HL-60 (cell line): ENCODE measurements around the gene PITPNB.

Source experiments
- DNase-seq, 2 experiments: peaks; one replicate each; pipeline ENCODE4 v3.0.0-alpha.2; 2010 to 2020; ENCODE audit warnings: low read depth in 1 of 2, low spot score in 1 of 2
- H3K27ac ChIP-seq: fragments of 250-450 bp; sonication (Bioruptor Pico); replicated peaks from 2 replicates; pipeline ENCODE4 v1.5.1; 2020; ENCODE audit warnings: mild to moderate bottlenecking, moderate library complexity
- H3K27me3 ChIP-seq: fragments of 250-450 bp; sonication (Bioruptor Pico); 2 replicates; pipeline ENCODE4 v1.5.1; 2021; ENCODE audit warnings: mild to moderate bottlenecking, moderate library complexity; ENCODE audit not compliant: insufficient read depth, poor library complexity, severe bottlenecking
- H3K4me3 ChIP-seq: replicated peaks from 2 replicates; pipeline ENCODE4 v1.5.1; 2011; ENCODE audit warnings: mild to moderate bottlenecking, control low read depth, low read length; ENCODE audit not compliant: insufficient read depth
- CTCF ChIP-seq: IDR thresholded peaks from one replicate; pipeline ENCODE4 v1.5.1; 2011; ENCODE audit warnings: low read length, control low read depth, inconsistent platforms; ENCODE audit not compliant: insufficient read depth
- GABPA ChIP-seq: IDR thresholded peaks from 2 replicates; pipeline ENCODE4 v1.6.1; 2012; ENCODE audit warnings: low read depth
- POLR2AphosphoS5 ChIP-seq: IDR thresholded peaks from 2 replicates; pipeline ENCODE4 v1.6.1; 2012; ENCODE audit warnings: low read depth
- SPI1 ChIP-seq: IDR thresholded peaks from 2 replicates; pipeline ENCODE4 v1.6.1; 2012; ENCODE audit warnings: low read depth, mild to moderate bottlenecking, borderline replicate concordance
- TF ChIP-seq, protein P1 (sequence below): IDR thresholded peaks from 2 replicates; pipeline ENCODE4 v1.6.1; 2012; ENCODE audit warnings: low read depth; ENCODE audit not compliant: insufficient replicate concordance

PITPNB gene

DNA sequence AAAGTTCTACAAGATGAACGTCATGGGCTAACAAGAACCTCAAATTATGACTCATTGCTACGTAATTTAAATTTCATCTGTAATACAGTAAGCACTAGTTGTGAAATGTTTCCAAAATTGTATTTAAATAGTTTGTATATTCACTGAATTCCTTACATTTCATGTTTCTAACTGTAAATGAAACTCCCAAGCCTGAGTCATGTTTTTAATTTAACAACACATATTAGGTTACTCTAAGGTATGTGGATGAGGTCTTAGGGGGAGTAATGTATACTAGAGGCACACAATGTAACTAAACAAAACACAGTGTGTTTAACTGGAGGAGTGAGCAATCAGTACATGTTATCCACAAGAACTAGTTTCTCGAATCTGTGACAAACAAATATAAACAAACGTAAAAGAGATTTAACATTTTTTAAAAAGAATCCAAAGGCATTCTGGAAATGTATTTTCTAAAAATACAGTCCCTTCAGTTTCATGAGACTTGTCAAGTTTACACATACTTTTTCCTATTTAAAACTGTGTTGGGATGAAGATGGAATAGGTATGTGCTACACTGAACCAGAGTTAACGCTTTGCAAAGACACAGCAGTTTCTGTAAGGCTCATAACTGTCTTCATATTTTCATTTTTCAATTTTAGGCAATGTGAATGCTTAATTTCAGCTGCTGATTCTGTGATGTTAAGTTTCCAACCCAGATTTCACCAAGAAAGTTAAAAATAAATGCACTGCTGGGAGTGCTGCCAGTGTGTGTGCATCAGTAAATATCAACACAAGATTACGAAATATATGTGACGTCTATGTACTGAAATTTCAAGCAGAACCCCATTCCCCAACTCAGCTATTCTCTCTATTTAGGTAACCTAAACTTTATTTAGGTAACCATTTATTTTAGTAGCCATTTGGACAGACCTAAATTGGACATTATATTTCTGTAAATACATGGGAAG, 52.6 kb downstream of the PITPNB start:
- TF ChIP-seq CTCF, result no peak
- TF ChIP-seq, protein P1, sequence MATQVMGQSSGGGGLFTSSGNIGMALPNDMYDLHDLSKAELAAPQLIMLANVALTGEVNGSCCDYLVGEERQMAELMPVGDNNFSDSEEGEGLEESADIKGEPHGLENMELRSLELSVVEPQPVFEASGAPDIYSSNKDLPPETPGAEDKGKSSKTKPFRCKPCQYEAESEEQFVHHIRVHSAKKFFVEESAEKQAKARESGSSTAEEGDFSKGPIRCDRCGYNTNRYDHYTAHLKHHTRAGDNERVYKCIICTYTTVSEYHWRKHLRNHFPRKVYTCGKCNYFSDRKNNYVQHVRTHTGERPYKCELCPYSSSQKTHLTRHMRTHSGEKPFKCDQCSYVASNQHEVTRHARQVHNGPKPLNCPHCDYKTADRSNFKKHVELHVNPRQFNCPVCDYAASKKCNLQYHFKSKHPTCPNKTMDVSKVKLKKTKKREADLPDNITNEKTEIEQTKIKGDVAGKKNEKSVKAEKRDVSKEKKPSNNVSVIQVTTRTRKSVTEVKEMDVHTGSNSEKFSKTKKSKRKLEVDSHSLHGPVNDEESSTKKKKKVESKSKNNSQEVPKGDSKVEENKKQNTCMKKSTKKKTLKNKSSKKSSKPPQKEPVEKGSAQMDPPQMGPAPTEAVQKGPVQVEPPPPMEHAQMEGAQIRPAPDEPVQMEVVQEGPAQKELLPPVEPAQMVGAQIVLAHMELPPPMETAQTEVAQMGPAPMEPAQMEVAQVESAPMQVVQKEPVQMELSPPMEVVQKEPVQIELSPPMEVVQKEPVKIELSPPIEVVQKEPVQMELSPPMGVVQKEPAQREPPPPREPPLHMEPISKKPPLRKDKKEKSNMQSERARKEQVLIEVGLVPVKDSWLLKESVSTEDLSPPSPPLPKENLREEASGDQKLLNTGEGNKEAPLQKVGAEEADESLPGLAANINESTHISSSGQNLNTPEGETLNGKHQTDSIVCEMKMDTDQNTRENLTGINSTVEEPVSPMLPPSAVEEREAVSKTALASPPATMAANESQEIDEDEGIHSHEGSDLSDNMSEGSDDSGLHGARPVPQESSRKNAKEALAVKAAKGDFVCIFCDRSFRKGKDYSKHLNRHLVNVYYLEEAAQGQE, result no peak
- TF ChIP-seq SPI1, result no peak
- TF ChIP-seq GABPA, result no peak
- TF ChIP-seq POLR2AphosphoS5, result no peak
- H3K4me3 ChIP-seq, result no peak overlapping the region

DNA sequence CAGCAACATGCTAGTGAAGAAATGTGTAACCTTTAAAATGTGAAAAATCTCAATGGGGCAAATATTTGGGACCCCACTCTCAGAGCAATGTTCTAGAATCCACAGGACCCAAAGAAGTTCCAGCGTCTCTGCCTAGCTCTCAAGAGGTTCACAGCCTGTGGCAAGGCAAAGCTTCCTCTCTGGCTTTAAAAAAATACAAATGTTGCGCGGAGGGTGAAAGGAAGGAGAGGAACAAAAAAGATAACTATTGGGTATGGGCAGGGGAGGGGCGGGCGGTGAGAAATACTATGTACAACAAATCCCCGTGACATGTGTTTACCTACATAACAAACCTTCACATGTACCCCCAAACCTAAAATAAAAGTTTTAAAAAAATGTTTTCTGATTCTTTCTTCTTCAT, 53.6 kb downstream of the PITPNB start:
- DNase-seq, result no peak
- H3K4me3 ChIP-seq, result no peak overlapping the region
- no peak overlapping the region for H3K27ac ChIP-seq

More for the DNA sequence above, 52.6 kb downstream of the PITPNB start:
- peak in 1 of 2 experiments; percentile 10 for DNase-seq
- H3K27ac ChIP-seq, result no peak overlapping the region
- H3K27me3 ChIP-seq, result no peaks in the 10 kb centered on the region

GRCh38 chr22:27863556-27863955, 55.5 kb downstream of the PITPNB start:
- H3K4me3 ChIP-seq, result no peak overlapping the region
- no peak overlapping the region for H3K27ac ChIP-seq
- no peak for DNase-seq
- TF ChIP-seq SPI1 (no peak), POLR2AphosphoS5 (no peak), CTCF (no peak), GABPA (no peak)
- TF ChIP-seq, protein P1, result no peak
- no peaks in the 10 kb centered on the region for H3K27me3 ChIP-seq

More for the DNA sequence above, 53.6 kb downstream of the PITPNB start:
- no peak for TF ChIP-seq SPI1
- TF ChIP-seq GABPA, result no peak
- H3K27me3 ChIP-seq, result no peaks in the 10 kb centered on the region

GRCh38 chr22:27863001-27863400, 56.1 kb downstream of the PITPNB start:
- H3K27me3 ChIP-seq, result no peaks in the 10 kb centered on the region
- H3K4me3 ChIP-seq, result no peak overlapping the region
- DNase-seq, result no peak
- H3K27ac ChIP-seq, result no peak overlapping the region
- TF ChIP-seq CTCF, result no peak
- no peak for TF ChIP-seq GABPA
